Keratinocyte (primary cell): ENCODE measurements around the gene SNRPD1. TPM values are rescaled to one million over a fixed set of nuclear protein-coding genes. Genes with fewer than 3 reads are reported as not detected.
A peak's percentile ranks its signal among the peaks of the same experiment; 100 is the strongest.

Source experiments
- DNase-seq: peaks from one replicate; pipeline ENCODE4 v3.0.0-alpha.2; 2011; ENCODE audit warnings: low read depth, missing footprints, low spot score
- FAIRE-seq: peaks from 2 replicates; lab custom pipeline; 2011; peaks lifted over from hg19 to GRCh38; lab: Jason Lieb, UNC
- H2AFZ ChIP-seq: 2 replicates; pipeline ENCODE4 v1.6.0; 2012; ENCODE audit warnings: low read length, control low read depth, inconsistent platforms; ENCODE audit not compliant: control insufficient read depth
- H3K27ac ChIP-seq: 2 replicates; pipeline ENCODE4 v1.5.1; 2011; ENCODE audit warnings: low read length; ENCODE audit not compliant: control insufficient read depth, insufficient read depth
- H3K27me3 ChIP-seq: 3 replicates; pipeline ENCODE4 v1.6.0; 2011; ENCODE audit warnings: low read length; ENCODE audit not compliant: control insufficient read depth, insufficient read depth; ENCODE audit errors: extremely low read depth
- H3K36me3 ChIP-seq, 2 experiments: 2 replicates in 1 of 2; 3 replicates in 1 of 2; pipeline ENCODE4 v1.5.1; 2011; ENCODE audit warnings: low read length in 2 of 2, mild to moderate bottlenecking in 1 of 2; ENCODE audit not compliant: control insufficient read depth in 2 of 2, insufficient read depth in 2 of 2; ENCODE audit errors: extremely low read depth in 1 of 2
- H3K4me1 ChIP-seq: 3 replicates; pipeline ENCODE4 v1.5.1; 2011; ENCODE audit warnings: low read length; ENCODE audit not compliant: control insufficient read depth, insufficient read depth; ENCODE audit errors: extremely low read depth
- H3K4me2 ChIP-seq: 3 replicates; pipeline ENCODE4 v1.6.0; 2011; ENCODE audit warnings: low read depth, low read length; ENCODE audit not compliant: control insufficient read depth, insufficient read depth; ENCODE audit errors: extremely low read depth
- H3K4me3 ChIP-seq, 3 experiments: fragments of 200-600 bp in 1 of 3; sonication (generic) in 1 of 3; 2 replicates in 2 of 3; 3 replicates in 1 of 3; pipeline ENCODE4 v1.5.1; 2011 to 2016; ENCODE audit warnings: low read length in 3 of 3, mild to moderate bottlenecking in 3 of 3, control low read depth in 2 of 3, inconsistent platforms in 1 of 3, low read depth in 1 of 3, mixed read lengths in 1 of 3, mixed run types in 1 of 3, moderate library complexity in 1 of 3; ENCODE audit not compliant: control insufficient read depth in 2 of 3, insufficient read depth in 2 of 3; ENCODE audit errors: extremely low read depth in 1 of 3
- H3K79me2 ChIP-seq: 2 replicates; pipeline ENCODE4 v1.6.0; 2012; ENCODE audit warnings: low read length; ENCODE audit not compliant: control insufficient read depth, insufficient read depth
- H3K9ac ChIP-seq: 3 replicates; pipeline ENCODE4 v1.6.0; 2011; ENCODE audit warnings: low read length; ENCODE audit not compliant: control insufficient read depth, insufficient read depth; ENCODE audit errors: extremely low read depth
- H3K9me1 ChIP-seq: 3 replicates; pipeline ENCODE4 v1.6.0; 2011; ENCODE audit warnings: low read length; ENCODE audit not compliant: control insufficient read depth, insufficient read depth; ENCODE audit errors: extremely low read depth
- H3K9me3 ChIP-seq: 2 replicates; pipeline ENCODE4 v1.5.1; 2012; ENCODE audit warnings: low read depth, low read length; ENCODE audit not compliant: control insufficient read depth
- H4K20me1 ChIP-seq: 3 replicates; pipeline ENCODE4 v1.6.0; 2011; ENCODE audit warnings: low read length; ENCODE audit not compliant: control insufficient read depth, insufficient read depth; ENCODE audit errors: extremely low read depth
- CTCF ChIP-seq, 3 experiments: IDR thresholded peaks in 1 of 3; conservative IDR thresholded peaks in 1 of 3; optimal IDR thresholded peaks in 1 of 3; 2 replicates in 2 of 3; 3 replicates in 1 of 3; pipeline versions ENCODE3 to v1.5.1; 2011; ENCODE audit warnings: low read length in 3 of 3, mild to moderate bottlenecking in 3 of 3, moderate library complexity in 2 of 3, control low read depth in 1 of 3, inconsistent platforms in 1 of 3; ENCODE audit not compliant: insufficient read depth in 2 of 3; ENCODE audit errors: extremely low read depth in 1 of 3
- EZH2 ChIP-seq: IDR thresholded peaks from one replicate; pipeline ENCODE4 v1.6.1; 2012; ENCODE audit warnings: inconsistent platforms, mild to moderate bottlenecking, low read length, moderate library complexity
- dilution Hi-C: fragments of 300-500 bp; cut with MboI; formaldehyde crosslinking; loops from one replicate; pipeline ENCODE4 v1.7.0; 2020; ENCODE audit warnings: low sequenced_read_pairs; ENCODE audit not compliant: extremely low pct_ligation_motif_present
- polyA plus RNA-seq, 5 experiments: library from polyadenylated mRNA; depleted of rRNA in 3 of 5; stranded (reverse) in 3 of 5; stranded (forward) in 1 of 5; unstranded in 1 of 5; fragments of >200 nt; gene quantifications; 1 replicate in 1 of 5; 2 replicates in 3 of 5; 3 replicates in 1 of 5; pipeline versions ENCODE4 v1.2.1 to v1.2.3, GENCODE V29; 2011 to 2012; ENCODE audit warnings: missing spikeins in 2 of 5, low read depth in 1 of 5, low replicate concordance in 1 of 5

Gene SNRPD1
- polyA plus RNA-seq, 1 donor (not counting 4 experiments of a cell fraction or from before 2014, with no cell fraction given): 137 TPM

GRCh38 chr18:21598726-21599584 lies 13.2 kb upstream of the SNRPD1 start:
- H2AFZ ChIP-seq: peak overlapping the region; percentile 55
- H3K36me3 ChIP-seq: no peaks in the 10 kb centered on the region

GRCh38 chr18:21599585-21600525 lies 12.3 kb upstream of the SNRPD1 start:
- H3K9me1 ChIP-seq: no peaks in the 10 kb centered on the region
- no peaks in the 10 kb centered on the region for H4K20me1 ChIP-seq
- TF ChIP-seq EZH2 (no peak), CTCF (optimal IDR thresholded peaks at IDR 0.05 in 1 of 3, IDR thresholded peaks at IDR 0.05 in 1 of 3, conservative IDR thresholded peaks at IDR 0.05 in 1 of 3; ENCODE audit: extremely low read depth in 1 of 3, insufficient read depth in 2 of 3, low read length in 3 of 3) (no peak)
- no peak for DNase-seq
- H3K4me3 ChIP-seq: peak overlapping the region; percentile 64 to 95 (median 92)
- peak overlapping the region; percentile 99 for H3K9ac ChIP-seq
- peaks cover 5% of the 10 kb centered on the region for H3K4me1 ChIP-seq
- no peaks in the 10 kb centered on the region for H3K36me3 ChIP-seq
- no peaks in the 10 kb centered on the region for H3K27me3 ChIP-seq
- H2AFZ ChIP-seq: peak overlapping the region; percentile 99
- H3K79me2 ChIP-seq: peaks cover 46% of the 10 kb centered on the region
- peak overlapping the region; percentile 94 for H3K27ac ChIP-seq
- dilution Hi-C loops: no loop called here
- no peak for FAIRE-seq
- peak overlapping the region; percentile 87 for H3K4me2 ChIP-seq
- no peaks in the 10 kb centered on the region for H3K9me3 ChIP-seq

More at GRCh38 chr18:21598726-21599584, 13.2 kb upstream of the SNRPD1 start:
- no peak for FAIRE-seq
- no peak for TF ChIP-seq EZH2
- TF ChIP-seq CTCF (optimal IDR thresholded peaks at IDR 0.05 in 1 of 3, IDR thresholded peaks at IDR 0.05 in 1 of 3, conservative IDR thresholded peaks at IDR 0.05 in 1 of 3; ENCODE audit: extremely low read depth in 1 of 3, insufficient read depth in 2 of 3, low read length in 3 of 3): no peak
- peak overlapping the region; percentile 94 for H3K27ac ChIP-seq
- peak overlapping the region; percentile 64 to 95 (median 92) for H3K4me3 ChIP-seq
- H3K79me2 ChIP-seq: peaks cover 55% of the 10 kb centered on the region
- peak overlapping the region; percentile 87 for H3K4me2 ChIP-seq
- dilution Hi-C loops: no loop called here
- H3K9ac ChIP-seq: peak overlapping the region; percentile 99
- no peaks in the 10 kb centered on the region for H3K9me1 ChIP-seq
- no peak for DNase-seq
- no peaks in the 10 kb centered on the region for H3K27me3 ChIP-seq
- H3K4me1 ChIP-seq: peaks cover 5% of the 10 kb centered on the region
- no peaks in the 10 kb centered on the region for H3K9me3 ChIP-seq
- no peaks in the 10 kb centered on the region for H4K20me1 ChIP-seq
